Stimulated activated CD4-positive, alpha-beta T cell treated with anti-CD3 and anti-CD28 coated beads, Interleukin-1b, Interleukin-23, amount 100 ng/mL, for 4 hours (primary cell): ENCODE data around the gene DYSF.
"Not testable (repeated sequence)": the region's sequence is repeated elsewhere in the genome, so short reads cannot be mapped to it uniquely, and the experiment has no call there.

Source experiments
- DNase-seq, 2 donors: peaks; one replicate each; pipeline ENCODE4 v3.0.0-alpha.2; 2020; ENCODE audit warnings: low read depth in 2 of 2

The DYSF gene

GRCh38 chr2:71472019-71472418 is 18.7 kb downstream of the DYSF start:
- DNase-seq, result no peak

GRCh38 chr2:71473346-71474031 is 20.1 kb downstream of the DYSF start:
- no peak for DNase-seq

GRCh38 chr2:71474116-71474743 is 20.9 kb downstream of the DYSF start:
- no peak for DNase-seq

- DNase-seq, result no peak
Measured at GRCh38 chr2:71474744-71475397, 21.5 kb downstream of the DYSF start.

- no peak for DNase-seq
Measured at GRCh38 chr2:71476495-71476894, 23.1 kb downstream of the DYSF start.

GRCh38 chr2:71477231-71477691 is 23.9 kb downstream of the DYSF start:
- no peak for DNase-seq

GRCh38 chr2:71478806-71479205 is 25.4 kb downstream of the DYSF start:
- DNase-seq, result no peak

GRCh38 chr2:71479261-71479660 is 25.9 kb downstream of the DYSF start:
- DNase-seq, result no peak

- DNase-seq, result no peak
Measured at GRCh38 chr2:71481111-71481510, 27.8 kb downstream of the DYSF start.

- no peak for DNase-seq
Measured at GRCh38 chr2:71482055-71482454, 28.7 kb downstream of the DYSF start.

- DNase-seq, result no peak
Measured at GRCh38 chr2:71483246-71483645, 29.9 kb downstream of the DYSF start.

- DNase-seq, result no peak
Measured at GRCh38 chr2:71484354-71484753, 31.0 kb downstream of the DYSF start.

- no peak for DNase-seq
Measured at GRCh38 chr2:71486881-71487640, 33.7 kb downstream of the DYSF start.

- DNase-seq, result not testable (repeated sequence)
Measured at GRCh38 chr2:71491551-71491950, 38.2 kb downstream of the DYSF start.

- DNase-seq, result no peak
Measured at GRCh38 chr2:71492112-71492511, 38.8 kb downstream of the DYSF start.

GRCh38 chr2:71494091-71494490 is 40.7 kb downstream of the DYSF start:
- no peak for DNase-seq

- DNase-seq, result no peak
Measured at GRCh38 chr2:71494523-71495155, 41.3 kb downstream of the DYSF start.

GRCh38 chr2:71496156-71496770 is 42.9 kb downstream of the DYSF start:
- DNase-seq, result no peak

- DNase-seq, result no peak
Measured at GRCh38 chr2:71498261-71498701, 44.9 kb downstream of the DYSF start.

- no peak for DNase-seq
Measured at GRCh38 chr2:71499691-71500090, 46.3 kb downstream of the DYSF start.

- no peak for DNase-seq
Measured at GRCh38 chr2:71500426-71501079, 47.2 kb downstream of the DYSF start.
